HK-2 (cell line): ENCODE data around the gene PRSS1.
"Not testable (repeated sequence)": the region's sequence is repeated elsewhere in the genome, so short reads cannot be mapped to it uniquely, and the experiment has no call there.

ENCODE experiments used
- DNase-seq: peaks from one replicate; pipeline ENCODE4 v3.0.0-alpha.2; 2018; ENCODE audit not compliant: unreplicated experiment

PRSS1 gene

GRCh38 chr7:142746264-142746663, 3.0 kb upstream of the PRSS1 start:
- DNase-seq = no peak

- not testable (repeated sequence) for DNase-seq
These were observed 862 bp upstream of the PRSS1 start for GRCh38 chr7:142748410-142748809.

GRCh38 chr7:142750321-142750938, 1.2 kb downstream of the PRSS1 start:
- DNase-seq = no peak

GRCh38 chr7:142751526-142752175, 2.4 kb downstream of the PRSS1 start:
- DNase-seq = not testable (repeated sequence)

GRCh38 chr7:142752376-142753225, 3.3 kb downstream of the PRSS1 start:
- DNase-seq = no peak

GRCh38 chr7:142753366-142753765, 4.1 kb downstream of the PRSS1 start:
- DNase-seq = no peak

GRCh38 chr7:142753925-142754491, 4.7 kb downstream of the PRSS1 start:
- not testable (repeated sequence) for DNase-seq

GRCh38 chr7:142754681-142755575, 5.7 kb downstream of the PRSS1 start:
- no peak for DNase-seq

GRCh38 chr7:142758312-142758711, 9.0 kb downstream of the PRSS1 start:
- not testable (repeated sequence) for DNase-seq

- DNase-seq = no peak
These were observed 10.2 kb downstream of the PRSS1 start for GRCh38 chr7:142759433-142759832.

GRCh38 chr7:142760071-142760642, 10.9 kb downstream of the PRSS1 start:
- no peak for DNase-seq

- not testable (repeated sequence) for DNase-seq
These were observed 12.3 kb downstream of the PRSS1 start for GRCh38 chr7:142761606-142762005.

GRCh38 chr7:142762104-142762503, 12.8 kb downstream of the PRSS1 start:
- no peak for DNase-seq

- no peak for DNase-seq
These were observed 18.2 kb downstream of the PRSS1 start for GRCh38 chr7:142767451-142767850.

- no peak for DNase-seq
These were observed 18.6 kb downstream of the PRSS1 start for GRCh38 chr7:142767861-142768260.

GRCh38 chr7:142768885-142769284, 19.6 kb downstream of the PRSS1 start:
- not testable (repeated sequence) for DNase-seq

- DNase-seq = no peak
These were observed 21.5 kb downstream of the PRSS1 start, which contains the start of gene PRSS2 for GRCh38 chr7:142770661-142771352. PRSS2 (plus strand) TSS chr7:142770970; CDS start chr7:142770983, 13 bp downstream.

- DNase-seq = no peak
These were observed 22.1 kb downstream of the PRSS1 start for GRCh38 chr7:142771353-142771723.

GRCh38 chr7:142772051-142772450, 22.8 kb downstream of the PRSS1 start:
- DNase-seq = no peak

GRCh38 chr7:142772673-142773072, 23.4 kb downstream of the PRSS1 start:
- no peak for DNase-seq
